K562 (cell line): Measurements from ENCODE around the gene SULT2B1. TPM values are rescaled to one million over a fixed set of nuclear protein-coding genes. Genes with fewer than 3 reads are reported as not detected.

ENCODE experiments used
- ATF3 ChIP-seq, 2 experiments: fragments of 450-650 bp in 1 of 2; sonication (generic) in 1 of 2; formaldehyde crosslinking in 1 of 2; IDR thresholded peaks in 1 of 2; conservative IDR thresholded peaks in 1 of 2; 2 replicates each; pipeline versions ENCODE4 v1.6.1 to v1.8.1; 2016 to 2023; ENCODE audit warnings: mild to moderate bottlenecking in 2 of 2, moderate library complexity in 2 of 2, inconsistent platforms in 1 of 2, missing genetic modification reagents in 1 of 2
- CBX2 ChIP-seq: fragments of 200-600 bp; sonication (generic); IDR thresholded peaks from one replicate; pipeline ENCODE4 v1.6.1; 2012; ENCODE audit warnings: mild to moderate bottlenecking, low read length, inconsistent platforms; ENCODE audit not compliant: insufficient read depth, poor library complexity, severe bottlenecking
- CREB1 ChIP-seq, 2 experiments: sonication (generic) in 1 of 2; formaldehyde crosslinking in 1 of 2; IDR thresholded peaks; 2 replicates each; pipeline versions ENCODE4 v1.6.1 to v1.8.0; 2012 to 2022; ENCODE audit warnings: inconsistent platforms in 1 of 2, mild to moderate bottlenecking in 1 of 2, missing genetic modification reagents in 1 of 2, moderate library complexity in 1 of 2
- CTCFL ChIP-seq: IDR thresholded peaks from 2 replicates; pipeline ENCODE4 v1.6.1; 2011; ENCODE audit warnings: borderline replicate concordance, low read depth, mild to moderate bottlenecking, moderate library complexity, low read length; ENCODE audit not compliant: insufficient read depth, poor library complexity, severe bottlenecking
- DDX20 ChIP-seq: fragments of 450-650 bp; IDR thresholded peaks from 2 replicates; pipeline ENCODE4 v1.6.1; 2016; ENCODE audit warnings: missing genetic modification characterization, low read depth, mild to moderate bottlenecking, missing compliant biosample characterization, moderate library complexity
- HCFC1 ChIP-seq: IDR thresholded peaks from 2 replicates; pipeline ENCODE4 v1.6.1; 2012; ENCODE audit warnings: low read depth, low read length, improper control_type of control experiment
- HLTF ChIP-seq: fragments of 450-650 bp; IDR thresholded peaks from 2 replicates; pipeline ENCODE4 v1.6.1; 2016
- KLF16 ChIP-seq: IDR thresholded peaks from 2 replicates; pipeline ENCODE4 v1.6.1; 2016; ENCODE audit warnings: antibody characterized with exemption
- MBD1 ChIP-seq: fragments of 250-450 bp; sonication (Bioruptor Pico); IDR thresholded peaks from 2 replicates; pipeline ENCODE4 v1.8.0; 2022; ENCODE audit warnings: inconsistent platforms
- NFATC3 ChIP-seq: fragments of 450-650 bp; IDR thresholded peaks from 2 replicates; pipeline ENCODE4 v1.6.1; 2017; ENCODE audit warnings: mild to moderate bottlenecking
- NKRF ChIP-seq: fragments of 450-650 bp; IDR thresholded peaks from 2 replicates; pipeline ENCODE4 v1.6.1; 2016; ENCODE audit warnings: borderline replicate concordance
- POLR3G ChIP-seq: IDR thresholded peaks from 2 replicates; pipeline ENCODE4 v1.6.1; 2011; ENCODE audit not compliant: insufficient read length, insufficient replicate concordance; ENCODE audit errors: extremely low read depth
- RB1 ChIP-seq: fragments of 450-650 bp; IDR thresholded peaks from 2 replicates; pipeline ENCODE4 v1.6.1; 2017; ENCODE audit warnings: low read depth, mild to moderate bottlenecking
- RBM25 ChIP-seq: fragments of 200-400 bp; formaldehyde crosslinking; IDR thresholded peaks from 2 replicates; pipeline ENCODE4 v1.6.1; 2018; ENCODE audit warnings: low read length, low read depth, moderate library complexity; ENCODE audit not compliant: severe bottlenecking
- RFX5 ChIP-seq: IDR thresholded peaks from 2 replicates; pipeline ENCODE4 v1.6.1; 2011; ENCODE audit warnings: low read depth, mild to moderate bottlenecking, improper control_type of control experiment, low read length
- YY1 ChIP-seq, 3 experiments: IDR thresholded peaks; 2 replicates each; pipeline ENCODE4 v1.6.1; 2011; ENCODE audit warnings: low read length in 2 of 3, mild to moderate bottlenecking in 2 of 3, moderate library complexity in 2 of 3, borderline replicate concordance in 1 of 3, control low read depth in 1 of 3, low read depth in 1 of 3; ENCODE audit not compliant: insufficient read depth in 3 of 3, insufficient replicate concordance in 2 of 3, control insufficient read depth in 1 of 3, insufficient read length in 1 of 3; ENCODE audit errors: extremely low read depth in 1 of 3
- ZFPM2 ChIP-seq: fragments of 250-450 bp; sonication (Bioruptor Pico); IDR thresholded peaks from 2 replicates; pipeline ENCODE4 v1.5.1; 2022; ENCODE audit warnings: mild to moderate bottlenecking
- ZNF436 ChIP-seq: fragments of 250-450, 450-650 bp; sonication (Bioruptor Pico); formaldehyde crosslinking; IDR thresholded peaks from 2 replicates; pipeline ENCODE4 v1.7.0; 2020; ENCODE audit warnings: mild to moderate bottlenecking
- ZNF76 ChIP-seq: fragments of 250-450 bp; sonication (Bioruptor Pico); IDR thresholded peaks from 2 replicates; pipeline ENCODE4 v1.4.0; 2020; ENCODE audit warnings: mild to moderate bottlenecking, moderate library complexity, borderline replicate concordance
- polyA plus RNA-seq, 8 experiments: library from polyadenylated mRNA; depleted of rRNA in 4 of 8; stranded (reverse) in 5 of 8; unstranded in 3 of 8; fragments of >200 nt; fragmentation: Nextera tagmentation in 2 of 8; fragmentation: Illumina TruSeq in 1 of 8; extraction: Ambion mirVana in 2 of 8; extraction: Trizol in 1 of 8; gene quantifications; 2 replicates each; pipeline versions ENCODE4 v1.2.1 to v1.2.3, GENCODE V29; 2011 to 2014; ENCODE audit warnings: inconsistent platforms in 1 of 8, missing spikeins in 1 of 8
- total RNA-seq, 7 experiments: library from RNA; depleted of rRNA in 6 of 7; stranded (reverse); fragments of >200 nt in 6 of 7; fragmentation: Illumina TruSeq in 2 of 7; extraction: Trizol in 2 of 7; gene quantifications; 2 replicates each; pipeline versions ENCODE4 v1.2.1 to v1.2.3, GENCODE V29; 2011 to 2021; ENCODE audit warnings: low replicate concordance in 1 of 7

SULT2B1 gene
- total and polyA plus RNA-seq, 9 of the 15 experiments (the other 6 are each of a cell fraction or from before 2014, with no cell fraction given): 0.09 to 0.62 (median 0.22) TPM; not detected in 2

GRCh38 chr19:48637948-48638830, 86.2 kb downstream of the SULT2B1 start (continued):
- no peak for TF ChIP-seq ZFPM2 (CRISPR knock-in tag)
- no peak for TF ChIP-seq DDX20
- TF ChIP-seq NFATC3: no peak
- peak; percentile 61 for TF ChIP-seq CTCFL
- TF ChIP-seq NKRF: peak; percentile 45; the same call in 1 of the 2 replicates
- TF ChIP-seq ZNF436 (CRISPR knock-in tag): no peak
- TF ChIP-seq YY1 (IDR thresholded peaks at IDR 0.05; ENCODE audit: borderline replicate concordance in 1 of 3, control insufficient read depth in 1 of 3, extremely low read depth in 1 of 3, insufficient read depth in 3 of 3, insufficient read length in 1 of 3, insufficient replicate concordance in 2 of 3, low read depth in 1 of 3, low read length in 2 of 3): peak in 1 of 3 experiments; percentile 5
- TF ChIP-seq HLTF: peak; percentile 96
- no peak for TF ChIP-seq ZNF76 (CRISPR knock-in tag)
- TF ChIP-seq POLR3G: no peak
- TF ChIP-seq CBX2: no peak
- TF ChIP-seq ATF3 (IDR thresholded peaks at IDR 0.05): no peak
- TF ChIP-seq ATF3 (CRISPR knock-in tag; conservative IDR thresholded peaks at IDR 0.05): no peak
- no peak for TF ChIP-seq RB1
- TF ChIP-seq MBD1 (CRISPR knock-in tag): no peak
- TF ChIP-seq HCFC1: peak; percentile 53
- TF ChIP-seq RFX5: no peak
- TF ChIP-seq CREB1 (IDR thresholded peaks at IDR 0.05): no peak; the same call in 1 of the 2 replicates
- no peak for TF ChIP-seq CREB1 (CRISPR knock-in tag; IDR thresholded peaks at IDR 0.05)
- no peak; the same call in 1 of the 2 replicates for TF ChIP-seq KLF16
- TF ChIP-seq RBM25: no peak
